ENCODE data around the gene P4HA3. TPM values are rescaled to one million over a fixed set of nuclear protein-coding genes. Genes with fewer than 3 reads are reported as not detected.

The P4HA3 gene
- total RNA-seq, 1 experiment from 2014 or later: 0.13 TPM

- TF ChIP-seq FOXK1 (CRISPR knock-in tag; IDR thresholded peaks at IDR 0.05) (no peak), USF1 (CRISPR knock-in tag; IDR thresholded peaks at IDR 0.05) (no peak), MXD4 (CRISPR knock-in tag; IDR thresholded peaks at IDR 0.05; ENCODE audit: borderline replicate concordance) (no peak), NR2C2 (CRISPR knock-in tag; IDR thresholded peaks at IDR 0.05) (no peak), TP53 (CRISPR knock-in tag; IDR thresholded peaks at IDR 0.05) (no peak), TEAD4 (CRISPR knock-in tag; IDR thresholded peaks at IDR 0.05) (no peak), ZNF416 (CRISPR knock-in tag; IDR thresholded peaks at IDR 0.05) (no peak)
- TF ChIP-seq, protein P1, sequence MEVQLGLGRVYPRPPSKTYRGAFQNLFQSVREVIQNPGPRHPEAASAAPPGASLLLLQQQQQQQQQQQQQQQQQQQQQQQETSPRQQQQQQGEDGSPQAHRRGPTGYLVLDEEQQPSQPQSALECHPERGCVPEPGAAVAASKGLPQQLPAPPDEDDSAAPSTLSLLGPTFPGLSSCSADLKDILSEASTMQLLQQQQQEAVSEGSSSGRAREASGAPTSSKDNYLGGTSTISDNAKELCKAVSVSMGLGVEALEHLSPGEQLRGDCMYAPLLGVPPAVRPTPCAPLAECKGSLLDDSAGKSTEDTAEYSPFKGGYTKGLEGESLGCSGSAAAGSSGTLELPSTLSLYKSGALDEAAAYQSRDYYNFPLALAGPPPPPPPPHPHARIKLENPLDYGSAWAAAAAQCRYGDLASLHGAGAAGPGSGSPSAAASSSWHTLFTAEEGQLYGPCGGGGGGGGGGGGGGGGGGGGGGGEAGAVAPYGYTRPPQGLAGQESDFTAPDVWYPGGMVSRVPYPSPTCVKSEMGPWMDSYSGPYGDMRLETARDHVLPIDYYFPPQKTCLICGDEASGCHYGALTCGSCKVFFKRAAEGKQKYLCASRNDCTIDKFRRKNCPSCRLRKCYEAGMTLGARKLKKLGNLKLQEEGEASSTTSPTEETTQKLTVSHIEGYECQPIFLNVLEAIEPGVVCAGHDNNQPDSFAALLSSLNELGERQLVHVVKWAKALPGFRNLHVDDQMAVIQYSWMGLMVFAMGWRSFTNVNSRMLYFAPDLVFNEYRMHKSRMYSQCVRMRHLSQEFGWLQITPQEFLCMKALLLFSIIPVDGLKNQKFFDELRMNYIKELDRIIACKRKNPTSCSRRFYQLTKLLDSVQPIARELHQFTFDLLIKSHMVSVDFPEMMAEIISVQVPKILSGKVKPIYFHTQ (CRISPR knock-in tag; IDR thresholded peaks at IDR 0.05): no peak
These were observed 32.7 kb downstream of the P4HA3 start (continued) for GRCh38 chr11:74278721-74279161.

GRCh38 chr11:74278103-74278502, 33.3 kb downstream of the P4HA3 start:
- POLR2A ChIA-PET: no interaction called here
- no peak overlapping the region for H3K27ac Mint-ChIP-seq

More at GRCh38 chr11:74278103-74278502, 33.3 kb downstream of the P4HA3 start:
- Mint-ChIP-seq H3K36me3 (no peaks in the 10 kb centered on the region), H3K27me3 (ENCODE audit: low read depth) (no peaks in the 10 kb centered on the region; the same call in 1 of the 2 replicates), H3K9me3 (no peaks in the 10 kb centered on the region), H3K4me1 (no peaks in the 10 kb centered on the region), H3K4me3 (no peak overlapping the region)
- DNase-seq (ENCODE audit: low spot score) (no peak), ATAC-seq (no peak)
- CTCF ChIA-PET: no interaction called here
- TF ChIP-seq FOXK1 (CRISPR knock-in tag; IDR thresholded peaks at IDR 0.05) (no peak), ZNF425 (CRISPR knock-in tag; conservative IDR thresholded peaks at IDR 0.05) (no peak), ATF6 (CRISPR knock-in tag; IDR thresholded peaks at IDR 0.05) (no peak), PRRX2 (CRISPR knock-in tag; IDR thresholded peaks at IDR 0.05) (no peak), MYBL2 (CRISPR knock-in tag; IDR thresholded peaks at IDR 0.05) (no peak), CREM (CRISPR knock-in tag; IDR thresholded peaks at IDR 0.05) (no peak), JUN (CRISPR knock-in tag; IDR thresholded peaks at IDR 0.05) (no peak)
- TF ChIP-seq, protein P2, sequence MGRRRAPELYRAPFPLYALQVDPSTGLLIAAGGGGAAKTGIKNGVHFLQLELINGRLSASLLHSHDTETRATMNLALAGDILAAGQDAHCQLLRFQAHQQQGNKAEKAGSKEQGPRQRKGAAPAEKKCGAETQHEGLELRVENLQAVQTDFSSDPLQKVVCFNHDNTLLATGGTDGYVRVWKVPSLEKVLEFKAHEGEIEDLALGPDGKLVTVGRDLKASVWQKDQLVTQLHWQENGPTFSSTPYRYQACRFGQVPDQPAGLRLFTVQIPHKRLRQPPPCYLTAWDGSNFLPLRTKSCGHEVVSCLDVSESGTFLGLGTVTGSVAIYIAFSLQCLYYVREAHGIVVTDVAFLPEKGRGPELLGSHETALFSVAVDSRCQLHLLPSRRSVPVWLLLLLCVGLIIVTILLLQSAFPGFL (CRISPR knock-in tag; IDR thresholded peaks at IDR 0.05; ENCODE audit: borderline replicate concordance): no peak
